Spleen (tissue), 11 donors: ENCODE measurements around the gene GIPC1. TPM values are rescaled to one million over a fixed set of nuclear protein-coding genes. Genes with fewer than 3 reads are reported as not detected.

Experiments used
- DNase-seq: peaks from one replicate; pipeline ENCODE4 v3.0.0-alpha.2; 2020
- H3K27ac ChIP-seq, 8 donors: fragments of 200-600 bp; sonication (generic) in 7 of 8; 1 replicate in 4 of 8; 2 replicates in 4 of 8; pipeline versions ENCODE4 v1.5.0 to v1.8.0; 2016 to 2021; ENCODE audit warnings: inconsistent platforms in 4 of 8, mild to moderate bottlenecking in 4 of 8, moderate library complexity in 1 of 8
- H3K27me3 ChIP-seq, 7 donors: fragments of 200-600 bp; sonication (generic) in 6 of 7; replicated peaks in 1 of 7; 1 replicate in 4 of 7; 2 replicates in 3 of 7; pipeline versions ENCODE4 v1.5.0 to v1.8.0; 2016 to 2021; ENCODE audit warnings: inconsistent platforms in 3 of 7, mild to moderate bottlenecking in 1 of 7
- H3K36me3 ChIP-seq, 6 donors: fragments of 200-600 bp; sonication (generic) in 5 of 6; 1 replicate in 4 of 6; 2 replicates in 2 of 6; pipeline versions ENCODE4 v1.5.0 to v1.8.0; 2016 to 2021; ENCODE audit warnings: inconsistent platforms in 2 of 6
- H3K4me1 ChIP-seq, 6 donors: fragments of 200-600 bp; sonication (generic) in 5 of 6; 1 replicate in 3 of 6; 2 replicates in 3 of 6; pipeline versions ENCODE4 v1.5.0 to v1.8.0; 2016 to 2021; ENCODE audit warnings: inconsistent platforms in 3 of 6
- H3K4me3 ChIP-seq, 8 donors: fragments of 200-600 bp; sonication (generic) in 7 of 8; 1 replicate in 4 of 8; 2 replicates in 4 of 8; pipeline versions ENCODE4 v1.5.0 to v1.8.0; 2016 to 2021; ENCODE audit warnings: inconsistent platforms in 4 of 8, mild to moderate bottlenecking in 4 of 8, moderate library complexity in 2 of 8
- H3K9me3 ChIP-seq, 8 donors: fragments of 200-600 bp; sonication (generic) in 7 of 8; 1 replicate in 4 of 8; 2 replicates in 4 of 8; pipeline versions ENCODE4 v1.5.0 to v1.8.0; 2016 to 2021; ENCODE audit warnings: inconsistent platforms in 4 of 8
- POLR2A ChIP-seq, 3 donors: fragments of 450-650 bp; IDR thresholded peaks; one replicate each; pipeline ENCODE4 v1.5.1; 2017; ENCODE audit warnings: antibody characterized with exemption in 3 of 3, mild to moderate bottlenecking in 1 of 3
- POLR2AphosphoS5 ChIP-seq, 3 donors: sonication (generic); formaldehyde crosslinking; IDR thresholded peaks; one replicate each; pipeline ENCODE4 v1.5.1; 2017; ENCODE audit warnings: antibody characterized with exemption in 3 of 3
- WGBS, 5 donors: extraction: QIAGEN DNeasy Blood & Tissue Kit in 3 of 5; methylation state at CpG; one replicate each; pipeline versions ENCODE4 v1.1.5 to v1.1.7; 2013 to 2018; 5-methylcytosine and 5-hydroxymethylcytosine counted together
- intact Hi-C: fragments of 100-400 bp; cut with DNase I; formaldehyde crosslinking; loops from one replicate; pipeline ENCODE4 v1.15.0; 2023; ENCODE audit warnings: low total_unique reads
- polyA plus RNA-seq, 3 donors: library from polyadenylated mRNA; stranded (reverse); fragments of 200-250 nt; gene quantifications; one replicate each; pipeline ENCODE4 v1.2.1, GENCODE V29; 2013
- total RNA-seq, 7 donors: library from RNA; depleted of rRNA in 3 of 7; stranded (reverse); fragments of >200 nt in 3 of 7; fragmentation: NEBNext Ultra II Directional in 4 of 7; extraction: Animal tissue kit (Norgen Biotek cat#: 25700) in 4 of 7; gene quantifications; one replicate each; pipeline versions ENCODE4 v1.1.0 to v1.2.1, GENCODE V29; 2016 to 2021
- TF ChIP-seq, protein P1 (sequence below), 11 experiments: fragments of 200-600 bp in 7 of 11; fragments of 450-650 bp in 4 of 11; sonication (generic) in 4 of 11; IDR thresholded peaks in 8 of 11; conservative IDR thresholded peaks in 3 of 11; 1 replicate in 7 of 11; 2 replicates in 4 of 11; pipeline versions ENCODE4 v1.4.0 to v1.8.0; 2016 to 2021; ENCODE audit warnings: antibody characterized with exemption in 11 of 11, inconsistent platforms in 4 of 11, mild to moderate bottlenecking in 1 of 11
- donor health status: healthy with polysubstance abuse.
- donor health status: DM: no; HTN: no; CAD: no; lungs with moderate emphysema.
- donor health status: DM: no; HTN: no; CAD: no.
- donor health status: Bipolar disorder and iron deficiency.
- donor health status: healthy.
- donor health status: DM: no; HTN: no; CAD: no.
- donor health status: DM: yes; HTN: yes; CAD: no.

The GIPC1 gene
- total and polyA plus RNA-seq, 10 donors: 17.1 to 58.1 (median 30.7) TPM

DNA sequence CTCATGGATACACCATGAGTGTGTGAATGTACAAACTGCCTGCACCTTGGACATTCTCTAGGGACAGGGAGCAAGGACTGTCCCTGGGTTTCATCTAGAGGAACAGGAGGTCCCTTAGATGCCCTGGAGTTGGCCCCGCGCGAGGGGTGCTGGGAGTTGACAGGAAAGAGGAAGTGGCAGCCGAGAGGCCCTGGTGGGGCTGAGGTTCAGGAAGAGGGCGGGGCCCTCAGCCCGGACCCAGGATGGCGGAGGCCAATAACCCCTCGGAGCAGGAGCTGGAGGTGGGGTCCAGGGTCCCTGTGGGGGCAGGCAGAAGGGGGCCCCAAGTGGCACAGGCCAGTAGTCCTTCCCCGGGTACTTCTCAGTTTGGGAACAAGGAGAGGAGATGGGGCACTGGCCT, 55.9 kb downstream of the GIPC1 start:
- Histone ChIP-seq H3K27ac (peak overlapping the region; percentile 78 to 95 (median 90)), H3K4me3 (peak overlapping the region; percentile 43 to 76 (median 49)), H3K4me1 (peaks cover 40 to 95% (median 65%) of the 10 kb centered on the region in 6 donors), H3K36me3 (peaks cover 6 to 70% (median 41%) of the 10 kb centered on the region in 6 donors), H3K27me3 (no peaks in the 10 kb centered on the region), H3K9me3 (no peaks in the 10 kb centered on the region)
- WGBS, 5 donors: 1 to 3% (median 1%) methylated on average over 7 to 9 of the region's 9 CpGs
- peak; percentile 99 for DNase-seq
- intact Hi-C loops: no loop called here
- TF ChIP-seq POLR2AphosphoS5 (IDR thresholded peaks at IDR 0.05): peak; percentile 85 to 90 (median 88)
- TF ChIP-seq POLR2A (IDR thresholded peaks at IDR 0.05): no peak
- TF ChIP-seq, protein P1, sequence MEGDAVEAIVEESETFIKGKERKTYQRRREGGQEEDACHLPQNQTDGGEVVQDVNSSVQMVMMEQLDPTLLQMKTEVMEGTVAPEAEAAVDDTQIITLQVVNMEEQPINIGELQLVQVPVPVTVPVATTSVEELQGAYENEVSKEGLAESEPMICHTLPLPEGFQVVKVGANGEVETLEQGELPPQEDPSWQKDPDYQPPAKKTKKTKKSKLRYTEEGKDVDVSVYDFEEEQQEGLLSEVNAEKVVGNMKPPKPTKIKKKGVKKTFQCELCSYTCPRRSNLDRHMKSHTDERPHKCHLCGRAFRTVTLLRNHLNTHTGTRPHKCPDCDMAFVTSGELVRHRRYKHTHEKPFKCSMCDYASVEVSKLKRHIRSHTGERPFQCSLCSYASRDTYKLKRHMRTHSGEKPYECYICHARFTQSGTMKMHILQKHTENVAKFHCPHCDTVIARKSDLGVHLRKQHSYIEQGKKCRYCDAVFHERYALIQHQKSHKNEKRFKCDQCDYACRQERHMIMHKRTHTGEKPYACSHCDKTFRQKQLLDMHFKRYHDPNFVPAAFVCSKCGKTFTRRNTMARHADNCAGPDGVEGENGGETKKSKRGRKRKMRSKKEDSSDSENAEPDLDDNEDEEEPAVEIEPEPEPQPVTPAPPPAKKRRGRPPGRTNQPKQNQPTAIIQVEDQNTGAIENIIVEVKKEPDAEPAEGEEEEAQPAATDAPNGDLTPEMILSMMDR (IDR thresholded peaks at IDR 0.05 in 8 of 11, conservative IDR thresholded peaks at IDR 0.05 in 3 of 11): no peak

DNA sequence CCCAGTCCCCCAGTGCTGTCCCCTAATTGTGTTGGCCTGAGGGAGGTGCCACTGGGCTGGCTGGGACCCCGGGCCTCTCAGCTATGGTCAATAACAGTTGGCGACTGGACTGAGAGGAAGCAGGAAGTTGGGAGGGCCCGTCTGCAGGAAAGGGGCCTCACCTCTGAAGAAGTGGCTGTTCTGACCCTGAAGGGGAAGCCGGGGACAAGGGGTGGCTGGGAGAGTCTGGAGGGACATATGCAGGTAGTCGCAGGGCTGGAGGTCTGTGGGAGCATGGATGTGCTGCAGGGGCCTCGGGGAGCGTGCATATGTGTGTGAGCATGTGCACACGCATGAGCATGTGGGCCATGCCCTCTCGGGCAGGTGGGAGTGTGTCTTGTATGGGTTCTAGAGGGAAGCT, 56.9 kb downstream of the GIPC1 start:
- peaks cover 50 to 97% (median 75%) of the 10 kb centered on the region in 6 donors for H3K4me1 ChIP-seq
- TF ChIP-seq, protein P1 (IDR thresholded peaks at IDR 0.05 in 8 of 11, conservative IDR thresholded peaks at IDR 0.05 in 3 of 11): no peak
- TF ChIP-seq POLR2AphosphoS5 (IDR thresholded peaks at IDR 0.05): peak in 2 of 3 donors; percentile 23 to 28
- peak overlapping the region in 1 of 8 donors; percentile 76 for H3K4me3 ChIP-seq
- peaks cover 6 to 59% (median 30%) of the 10 kb centered on the region in 6 donors for H3K36me3 ChIP-seq
- DNase-seq: peak; percentile 77
- H3K9me3 ChIP-seq: no peaks in the 10 kb centered on the region
- H3K27ac ChIP-seq: peak overlapping the region in 6 of 8 donors; percentile 84 to 95 (median 93)
- intact Hi-C loops: no loop called here
- H3K27me3 ChIP-seq: no peaks in the 10 kb centered on the region
- WGBS, 5 donors: 19 to 59% (median 26%) methylated on average over 7 to 9 of the region's 9 CpGs

DNA sequence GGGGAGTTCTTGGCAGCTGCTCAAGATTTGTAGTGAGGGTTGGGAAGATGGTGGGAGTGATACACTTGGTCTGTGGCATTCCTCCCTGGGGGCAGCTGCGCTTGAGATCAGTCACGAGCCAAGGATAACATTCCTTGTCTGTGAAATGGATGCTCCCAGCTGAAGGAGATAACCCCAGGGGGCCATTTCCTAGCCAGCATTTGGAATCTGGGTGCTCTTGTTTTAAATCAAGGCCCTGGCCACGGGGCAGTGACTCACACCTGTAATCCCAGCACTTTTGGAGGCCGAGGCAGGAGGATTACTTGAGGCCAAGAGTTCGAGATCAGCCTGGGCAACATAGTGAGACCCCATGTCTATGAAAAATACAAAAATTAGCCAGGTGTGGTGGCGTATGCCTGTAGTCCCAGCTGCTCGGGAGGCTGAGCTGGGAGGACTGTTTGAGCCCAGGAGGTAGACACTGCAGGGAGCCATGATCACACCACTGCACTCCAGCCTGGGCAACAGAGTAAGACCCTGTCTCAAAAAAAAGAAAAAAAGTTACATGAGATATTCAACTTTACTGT, 58.3 kb downstream of the GIPC1 start:
- H3K4me3 ChIP-seq: no peak overlapping the region
- H3K9me3 ChIP-seq: no peaks in the 10 kb centered on the region
- no peak for DNase-seq
- peaks cover 0 to 46% (median 17%) of the 10 kb centered on the region in 6 donors for H3K36me3 ChIP-seq
- H3K4me1 ChIP-seq: peaks cover 53 to 95% (median 82%) of the 10 kb centered on the region in 6 donors
- peak overlapping the region; percentile 16 to 95 (median 88) for H3K27ac ChIP-seq
- 84 to 95% (median 89%) methylated on average over 7 of the region's 7 CpGs for WGBS, 5 donors
- H3K27me3 ChIP-seq: no peaks in the 10 kb centered on the region
- intact Hi-C loops: no loop called here
- no peak for TF ChIP-seq POLR2AphosphoS5 (IDR thresholded peaks at IDR 0.05)
- TF ChIP-seq, protein P1 (IDR thresholded peaks at IDR 0.05 in 8 of 11, conservative IDR thresholded peaks at IDR 0.05 in 3 of 11): no peak
- no peak for TF ChIP-seq POLR2A (IDR thresholded peaks at IDR 0.05)

DNA sequence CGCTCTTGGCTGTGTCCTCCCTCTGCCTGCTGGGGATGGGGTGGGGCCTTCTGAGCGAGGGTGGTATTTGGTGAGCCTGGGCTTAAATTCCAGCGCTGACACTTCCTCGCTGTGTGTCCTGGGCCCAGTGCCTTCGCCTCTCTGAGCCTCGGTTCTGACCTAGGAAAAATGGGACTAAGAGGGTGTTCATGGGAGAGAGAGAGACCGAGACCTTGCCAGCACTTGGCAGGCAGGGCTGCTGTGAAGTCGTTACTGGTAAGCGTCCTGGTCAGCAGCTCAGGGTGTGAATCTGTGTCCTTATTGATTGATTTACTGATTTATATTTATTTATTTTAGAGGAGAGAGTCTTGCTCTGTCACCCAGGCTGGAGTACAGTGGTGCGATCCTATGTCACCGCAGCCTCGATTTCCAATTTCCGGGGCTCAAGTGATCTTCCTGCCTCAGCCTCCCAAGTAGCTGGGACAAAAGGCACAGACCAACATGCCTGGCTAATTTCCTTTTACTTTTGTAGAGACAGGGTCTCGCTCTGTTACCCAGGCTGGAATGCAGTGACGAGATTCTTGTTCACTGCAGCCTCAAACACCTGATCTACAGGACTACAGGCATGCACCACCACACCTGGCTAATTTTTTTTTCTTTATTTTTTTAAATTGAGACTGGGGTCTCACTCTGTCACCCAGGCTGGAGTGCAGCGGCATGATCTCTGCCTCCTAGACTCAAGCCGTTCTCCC, 60.4 kb downstream of the GIPC1 start:
- intact Hi-C loops: no loop called here
- peak overlapping the region in 5 of 8 donors; percentile 81 to 95 (median 90) for H3K4me3 ChIP-seq
- peaks cover 51 to 88% (median 81%) of the 10 kb centered on the region in 6 donors for H3K4me1 ChIP-seq
- H3K9me3 ChIP-seq: no peaks in the 10 kb centered on the region
- no peak for DNase-seq
- no peaks in the 10 kb centered on the region for H3K27me3 ChIP-seq
- H3K36me3 ChIP-seq: peaks cover 0 to 25% (median 0%) of the 10 kb centered on the region in 6 donors
- WGBS, 5 donors: 68 to 80% (median 75%) methylated on average over 17 of the region's 17 CpGs
- peak overlapping the region; percentile 75 to 95 (median 93) for H3K27ac ChIP-seq
- TF ChIP-seq, protein P1 (IDR thresholded peaks at IDR 0.05 in 8 of 11, conservative IDR thresholded peaks at IDR 0.05 in 3 of 11): no peak
- TF ChIP-seq POLR2AphosphoS5 (IDR thresholded peaks at IDR 0.05) (no peak), POLR2A (IDR thresholded peaks at IDR 0.05) (no peak)
